AG10803 (cell line): Measurements from ENCODE around the gene CRP.
"Not testable (repeated sequence)": the region's sequence is repeated elsewhere in the genome, so short reads cannot be mapped to it uniquely, and the experiment has no call there.

Experiments used
- DNase-seq: peaks from one replicate; pipeline ENCODE4 v3.0.0; 2010; ENCODE audit warnings: low read depth
- H3K4me3 ChIP-seq: 2 replicates; pipeline ENCODE4 v1.5.1; 2011; ENCODE audit warnings: mild to moderate bottlenecking, low read length, control low read depth
- TF ChIP-seq, protein P1 (sequence below): conservative IDR thresholded peaks from 2 replicates; pipeline ENCODE4 v1.5.1; 2011; ENCODE audit warnings: mild to moderate bottlenecking, low read length, control low read depth, inconsistent platforms

Gene CRP

DNA sequence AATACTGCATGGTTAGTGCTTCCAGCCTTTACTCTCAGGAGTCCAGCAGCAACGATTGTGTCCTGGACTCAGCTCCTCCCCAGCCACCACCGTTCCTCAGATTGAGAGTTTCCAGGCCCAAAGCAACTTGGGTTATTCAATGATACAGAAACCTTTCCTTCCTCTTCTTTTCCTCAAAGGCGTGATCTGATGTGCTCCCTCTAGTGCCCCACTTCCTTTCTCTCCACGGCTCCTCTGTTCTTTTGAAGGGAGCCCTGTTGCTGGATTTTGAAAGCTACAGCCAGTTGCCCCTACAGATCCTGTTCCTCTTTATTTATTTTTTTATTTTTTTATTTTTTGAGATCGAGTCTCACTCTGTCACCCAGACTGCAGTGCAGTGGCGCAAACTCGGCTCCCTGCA, 14.1 kb downstream of the CRP start:
- DNase-seq = no peak
- TF ChIP-seq, protein P1, sequence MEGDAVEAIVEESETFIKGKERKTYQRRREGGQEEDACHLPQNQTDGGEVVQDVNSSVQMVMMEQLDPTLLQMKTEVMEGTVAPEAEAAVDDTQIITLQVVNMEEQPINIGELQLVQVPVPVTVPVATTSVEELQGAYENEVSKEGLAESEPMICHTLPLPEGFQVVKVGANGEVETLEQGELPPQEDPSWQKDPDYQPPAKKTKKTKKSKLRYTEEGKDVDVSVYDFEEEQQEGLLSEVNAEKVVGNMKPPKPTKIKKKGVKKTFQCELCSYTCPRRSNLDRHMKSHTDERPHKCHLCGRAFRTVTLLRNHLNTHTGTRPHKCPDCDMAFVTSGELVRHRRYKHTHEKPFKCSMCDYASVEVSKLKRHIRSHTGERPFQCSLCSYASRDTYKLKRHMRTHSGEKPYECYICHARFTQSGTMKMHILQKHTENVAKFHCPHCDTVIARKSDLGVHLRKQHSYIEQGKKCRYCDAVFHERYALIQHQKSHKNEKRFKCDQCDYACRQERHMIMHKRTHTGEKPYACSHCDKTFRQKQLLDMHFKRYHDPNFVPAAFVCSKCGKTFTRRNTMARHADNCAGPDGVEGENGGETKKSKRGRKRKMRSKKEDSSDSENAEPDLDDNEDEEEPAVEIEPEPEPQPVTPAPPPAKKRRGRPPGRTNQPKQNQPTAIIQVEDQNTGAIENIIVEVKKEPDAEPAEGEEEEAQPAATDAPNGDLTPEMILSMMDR = no peak
- H3K4me3 ChIP-seq = no peak overlapping the region

- no peak overlapping the region for H3K4me3 ChIP-seq
- no peak for DNase-seq
- TF ChIP-seq, protein P1 = no peak
Measured at GRCh38 chr1:159699653-159700052, 14.7 kb downstream of the CRP start.

- DNase-seq = no peak
- H3K4me3 ChIP-seq = no peak overlapping the region
- TF ChIP-seq, protein P1 = no peak
Measured at GRCh38 chr1:159699246-159699645, 15.1 kb downstream of the CRP start.

DNA sequence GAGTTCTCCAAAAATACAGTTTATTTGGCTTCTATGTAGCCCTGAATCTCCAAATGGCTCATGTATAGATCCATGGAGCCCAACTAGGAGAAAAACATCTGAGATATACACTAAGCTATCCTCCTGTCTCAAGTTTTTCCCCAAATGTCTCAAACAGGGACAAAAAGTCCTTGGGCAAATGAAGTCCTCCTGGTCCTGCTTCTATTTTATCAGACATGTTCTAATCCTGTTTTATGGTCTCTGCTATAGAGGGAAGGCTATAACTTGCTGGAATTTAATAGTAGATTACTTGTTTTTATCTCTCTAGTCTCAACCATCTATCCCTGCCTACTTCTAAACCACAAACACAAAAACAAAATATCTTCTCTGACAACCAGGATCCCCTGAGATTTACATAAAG, 26.9 kb downstream of the CRP start:
- TF ChIP-seq, protein P1 = no peak
- no peak for DNase-seq
- no peak overlapping the region for H3K4me3 ChIP-seq

- H3K4me3 ChIP-seq = no peak overlapping the region
- TF ChIP-seq, protein P1 = no peak
- DNase-seq = no peak
Measured at GRCh38 chr1:159686599-159687299, 27.6 kb downstream of the CRP start.

DNA sequence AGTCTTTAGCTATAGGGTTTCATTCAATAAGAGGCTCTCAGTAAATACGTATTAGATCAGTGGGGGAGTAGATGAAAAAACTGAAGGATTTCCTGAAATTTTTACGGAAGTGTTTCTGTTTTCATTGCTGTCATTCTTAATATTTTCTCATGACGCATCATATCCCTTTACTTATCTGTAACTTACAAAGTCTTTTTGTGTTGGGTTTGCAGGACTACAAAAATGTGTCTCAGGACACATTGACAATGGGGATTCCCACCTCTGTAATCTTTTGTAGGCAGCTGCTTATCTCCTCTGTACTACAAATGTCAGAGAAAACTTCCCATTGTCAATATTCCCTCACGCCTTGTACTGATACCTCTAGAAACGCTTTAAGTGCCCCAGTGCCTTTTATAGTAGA, 35.5 kb downstream of the CRP start:
- TF ChIP-seq, protein P1 = no peak
- DNase-seq = no peak
- no peak overlapping the region for H3K4me3 ChIP-seq

DNA sequence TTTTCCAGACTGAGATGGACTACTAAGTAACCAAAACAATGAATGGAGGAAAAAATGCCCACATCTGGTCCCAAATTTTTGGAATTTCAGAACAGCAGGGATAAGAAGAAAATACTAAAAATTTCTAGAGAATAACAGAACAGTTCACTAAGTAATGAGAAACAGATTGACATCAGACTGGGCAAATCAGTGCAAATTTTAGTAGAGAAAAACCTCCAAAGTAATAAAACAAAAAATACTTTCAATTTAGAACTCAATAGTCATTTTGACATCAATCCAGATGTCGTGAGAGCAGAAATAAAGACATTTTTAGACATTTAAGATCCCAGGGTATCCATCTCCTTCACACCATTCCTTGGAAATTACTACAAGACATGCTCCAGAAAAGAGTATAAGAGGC, 39.3 kb downstream of the CRP start:
- TF ChIP-seq, protein P1 = no peak
- H3K4me3 ChIP-seq = no peak overlapping the region
- DNase-seq = peak; percentile 79

- H3K4me3 ChIP-seq, DNase-seq: not testable (repeated sequence)
Measured at GRCh38 chr1:159672390-159672789, 42.0 kb downstream of the CRP start.
